Psoas muscle (tissue), 8 donors: Measurements from ENCODE around the gene UBE2J2. TPM values are rescaled to one million over a fixed set of nuclear protein-coding genes. Genes with fewer than 3 reads are reported as not detected.
A peak's percentile ranks its signal among the peaks of the same experiment; 100 is the strongest.

Source experiments
- ATAC-seq, 4 donors: fragments of 200-7000 bp; cut with Tn5 transposase; one replicate each; pipeline ENCODE4 v1.9.1; 2020; ENCODE audit warnings: moderate library complexity in 3 of 4, mild to moderate bottlenecking in 2 of 4
- DNase-seq, 2 donors: peaks; one replicate each; pipeline ENCODE4 v3.0.0-alpha.2; 2020
- H3K27ac ChIP-seq: fragments of 200-600 bp; one replicate; pipeline ENCODE4 v1.8.0; 2022
- H3K27me3 ChIP-seq, 3 donors: fragments of 200-600 bp in 1 of 3; one replicate each; pipeline versions ENCODE4 v1.6.1 to v1.8.0; 2013 to 2022; ENCODE audit warnings: low read length in 2 of 3, mild to moderate bottlenecking in 2 of 3, moderate library complexity in 1 of 3; ENCODE audit not compliant: insufficient read depth in 3 of 3
- H3K36me3 ChIP-seq, 2 donors: fragments of 200-600 bp in 1 of 2; one replicate each; pipeline versions ENCODE4 v1.6.1 to v1.8.0; 2013 to 2022; ENCODE audit warnings: low read depth in 1 of 2, mild to moderate bottlenecking in 1 of 2, moderate library complexity in 1 of 2; ENCODE audit not compliant: insufficient read depth in 1 of 2
- H3K4me1 ChIP-seq: fragments of 200-600 bp; one replicate; pipeline ENCODE4 v1.8.0; 2022
- H3K4me3 ChIP-seq: fragments of 200-600 bp; one replicate; pipeline ENCODE4 v1.8.0; 2022; ENCODE audit warnings: mild to moderate bottlenecking
- H3K9me3 ChIP-seq: fragments of 200-600 bp; one replicate; pipeline ENCODE4 v1.8.0; 2022
- WGBS, 3 donors: extraction: QIAGEN DNeasy Blood & Tissue Kit; methylation state at CpG; one replicate each; pipeline versions ENCODE4 v1.1.6 to v1.1.7; 2013; 5-methylcytosine and 5-hydroxymethylcytosine counted together
- intact Hi-C, 2 donors: fragments of 100-400 bp; cut with DNase I; formaldehyde crosslinking; loops; one replicate each; pipeline versions ENCODE4 v1.11.0 to v1.14.2; 2022
- polyA plus RNA-seq, 3 donors: library from polyadenylated mRNA; stranded (reverse); fragments of 200-250 nt; gene quantifications; one replicate each; pipeline ENCODE4 v1.2.3, GENCODE V29; 2013
- total RNA-seq, 4 donors: library from RNA; stranded (reverse); fragmentation: NEBNext Ultra II Directional in 2 of 4; extraction: Animal tissue kit (Norgen Biotek cat#: 25700) in 2 of 4; gene quantifications; one replicate each; pipeline versions ENCODE4 v1.2.1 to v1.2.4, GENCODE V29; 2021 to 2023
- TF ChIP-seq, protein P1 (sequence below): fragments of 200-600 bp; IDR thresholded peaks from one replicate; pipeline ENCODE4 v1.8.0; 2022; ENCODE audit warnings: antibody characterized with exemption
- donor health status: healthy with polysubstance abuse.
- donor health status: DM: no; HTN: no; CAD: no; lungs with moderate emphysema.
- donor health status: Bipolar disorder and iron deficiency.
- donor health status: healthy.
- donor health status: DM: yes; HTN: yes; CAD: no.
- donor health status: DM: no; HTN: no; CAD: no.
- donor health status: DM: no; HTN: no; CAD: no.
- donor health status: DM: yes; HTN: yes; CAD: no.

UBE2J2 gene
- total and polyA plus RNA-seq, 7 donors: 36.8 to 80.9 (median 44.9) TPM

DNA sequence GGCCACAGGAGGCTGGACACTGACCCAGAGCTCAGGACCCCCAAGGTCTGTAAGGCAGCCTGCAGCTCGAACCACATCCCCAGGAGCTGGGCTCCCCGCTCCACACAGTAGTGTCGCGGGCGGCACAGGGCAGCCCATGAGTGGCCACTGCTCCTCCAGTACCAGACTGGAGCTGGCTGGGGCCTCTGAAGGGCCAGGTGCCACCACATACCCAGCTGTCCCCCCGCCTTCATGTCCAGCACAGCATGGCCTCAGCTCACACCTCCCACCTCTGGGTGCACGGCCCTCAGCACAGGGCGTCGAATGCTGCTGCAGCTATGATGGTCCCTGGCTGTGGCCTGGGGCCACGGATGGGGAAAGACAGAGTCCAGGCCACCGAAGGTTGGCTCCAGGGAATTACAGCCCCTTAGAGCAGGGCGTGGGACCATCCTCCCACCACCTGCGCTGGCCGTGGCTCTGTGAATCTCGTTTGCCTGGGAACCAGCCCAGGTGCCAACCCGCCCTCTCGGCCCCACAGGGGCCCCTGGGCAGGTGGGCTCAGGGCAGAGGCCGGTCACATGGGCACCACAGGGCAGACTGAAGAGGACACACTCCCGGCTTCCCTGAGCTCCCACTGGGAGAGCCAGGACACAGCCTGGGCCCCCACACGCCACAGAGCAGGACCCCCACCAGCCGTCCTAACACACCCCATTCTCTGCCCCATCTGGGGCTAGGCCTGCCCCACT is 57.6 kb downstream of the UBE2J2 start:
- WGBS, 3 donors: 78 to 81% (median 81%) methylated on average over 20 to 21 of the region's 21 CpGs
- Histone ChIP-seq H3K4me3 (no peak overlapping the region), H3K27me3 (no peaks in the 10 kb centered on the region), H3K36me3 (peaks cover 0 to 45% of the 10 kb centered on the region in 2 donors), H3K27ac (no peak overlapping the region), H3K9me3 (no peaks in the 10 kb centered on the region), H3K4me1 (no peaks in the 10 kb centered on the region)
- DNase-seq (no peak), ATAC-seq (no peak)
- TF ChIP-seq, protein P1, sequence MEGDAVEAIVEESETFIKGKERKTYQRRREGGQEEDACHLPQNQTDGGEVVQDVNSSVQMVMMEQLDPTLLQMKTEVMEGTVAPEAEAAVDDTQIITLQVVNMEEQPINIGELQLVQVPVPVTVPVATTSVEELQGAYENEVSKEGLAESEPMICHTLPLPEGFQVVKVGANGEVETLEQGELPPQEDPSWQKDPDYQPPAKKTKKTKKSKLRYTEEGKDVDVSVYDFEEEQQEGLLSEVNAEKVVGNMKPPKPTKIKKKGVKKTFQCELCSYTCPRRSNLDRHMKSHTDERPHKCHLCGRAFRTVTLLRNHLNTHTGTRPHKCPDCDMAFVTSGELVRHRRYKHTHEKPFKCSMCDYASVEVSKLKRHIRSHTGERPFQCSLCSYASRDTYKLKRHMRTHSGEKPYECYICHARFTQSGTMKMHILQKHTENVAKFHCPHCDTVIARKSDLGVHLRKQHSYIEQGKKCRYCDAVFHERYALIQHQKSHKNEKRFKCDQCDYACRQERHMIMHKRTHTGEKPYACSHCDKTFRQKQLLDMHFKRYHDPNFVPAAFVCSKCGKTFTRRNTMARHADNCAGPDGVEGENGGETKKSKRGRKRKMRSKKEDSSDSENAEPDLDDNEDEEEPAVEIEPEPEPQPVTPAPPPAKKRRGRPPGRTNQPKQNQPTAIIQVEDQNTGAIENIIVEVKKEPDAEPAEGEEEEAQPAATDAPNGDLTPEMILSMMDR: no peak
- intact Hi-C loops: no loop called here

DNA sequence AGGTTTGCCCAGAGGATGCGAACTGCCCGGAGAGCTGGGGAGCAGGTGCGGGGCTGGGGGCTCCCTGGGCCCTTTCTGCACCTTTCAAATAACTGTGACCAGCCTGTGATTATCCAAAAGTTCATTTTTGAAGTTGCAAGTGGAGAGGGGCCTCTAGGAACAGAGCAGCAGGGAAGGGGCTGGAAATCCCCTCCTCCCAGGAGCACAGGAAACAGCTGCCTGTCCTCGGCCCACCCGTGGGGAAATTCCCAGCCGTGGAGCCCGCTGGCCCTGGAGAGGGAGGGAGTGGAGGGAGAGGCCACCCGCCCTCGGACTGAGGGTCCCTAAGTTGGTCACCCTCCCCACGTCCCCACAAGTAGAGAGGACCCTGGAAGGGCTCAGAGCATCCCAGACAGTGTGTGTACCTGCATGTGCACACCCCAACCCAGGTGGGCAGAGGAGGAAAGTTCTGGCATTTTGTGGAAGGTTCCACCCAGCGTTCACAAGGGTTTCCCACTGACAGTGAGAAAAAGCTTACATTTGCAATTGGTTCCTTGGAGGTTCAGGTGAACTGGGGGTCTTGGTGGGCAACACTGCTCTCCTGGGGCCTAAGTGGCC is 58.5 kb downstream of the UBE2J2 start:
- DNase-seq (no peak), ATAC-seq (no peak)
- Histone ChIP-seq H3K9me3 (no peaks in the 10 kb centered on the region), H3K27me3 (no peaks in the 10 kb centered on the region), H3K27ac (no peak overlapping the region), H3K4me3 (no peak overlapping the region), H3K4me1 (no peaks in the 10 kb centered on the region), H3K36me3 (peaks cover 0 to 36% of the 10 kb centered on the region in 2 donors)
- 45 to 54% (median 53%) methylated on average over 11 of the region's 11 CpGs for WGBS, 3 donors
- intact Hi-C loops: no loop called here
- TF ChIP-seq, protein P1: no peak

DNA sequence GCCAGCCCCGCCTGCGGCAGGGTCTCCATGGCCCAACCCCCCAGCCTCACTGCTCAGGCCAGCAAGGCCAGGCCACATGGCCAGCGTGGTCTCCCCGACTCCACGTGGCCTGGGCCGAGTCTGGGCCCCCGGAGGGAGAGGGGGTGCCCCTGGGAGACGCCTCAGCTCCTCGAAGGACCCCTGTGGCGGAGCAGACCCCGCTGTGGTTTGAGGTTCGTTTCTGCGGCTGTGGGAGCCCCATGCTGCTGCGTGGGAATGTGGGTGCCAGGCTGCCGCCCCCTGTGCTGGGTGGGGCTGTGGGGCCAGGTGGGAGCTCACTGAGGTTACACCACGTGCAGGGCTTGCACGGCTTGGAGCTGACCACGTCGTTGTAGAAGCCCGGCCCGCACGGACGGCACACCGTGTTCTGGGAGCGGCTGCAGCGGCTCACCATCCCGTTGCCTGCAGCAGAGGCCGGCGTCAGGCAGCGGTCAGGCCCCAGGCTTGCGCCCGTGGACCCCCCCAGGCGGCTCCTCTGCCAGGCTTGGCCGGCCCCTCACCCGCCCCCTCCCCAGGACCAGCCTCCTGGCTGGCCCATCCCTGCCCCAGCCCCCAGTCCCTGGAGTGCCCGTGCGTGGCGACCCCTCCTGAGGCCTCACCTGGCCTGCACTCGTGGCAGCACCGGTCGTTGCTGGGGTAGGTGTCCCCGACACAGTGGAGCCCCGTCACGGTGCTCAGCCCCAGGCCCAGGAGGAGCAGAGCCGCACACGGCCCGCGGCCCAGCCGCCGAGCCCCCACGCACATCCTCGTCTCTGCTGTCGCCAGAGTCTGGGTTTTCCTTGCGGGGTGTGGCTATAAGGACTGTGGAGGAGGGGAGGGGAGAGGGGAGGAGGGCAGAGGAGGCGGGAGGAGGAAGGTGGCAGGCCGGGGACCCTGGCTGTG is 60.0 kb downstream of the UBE2J2 start, which contains the start of gene TNFRSF4:
Gene TNFRSF4 (minus strand): TSS at position 809 of the 921 bp plus-strand sequence. CDS start 26 bp downstream, at position 783.
- DNase-seq (peak; percentile 31 to 55), ATAC-seq (peak in 2 of 4 donors; percentile 12 to 21)
- TF ChIP-seq, protein P1: no peak
- Histone ChIP-seq H3K36me3 (peaks cover 0 to 29% of the 10 kb centered on the region in 2 donors), H3K9me3 (no peaks in the 10 kb centered on the region), H3K27ac (no peak within 1 kb of the TSS), H3K4me3 (peak within 1 kb of the TSS; percentile 51), H3K4me1 (no peaks in the 10 kb centered on the region), H3K27me3 (peaks cover 0 to 1% (median 0%) of the 10 kb centered on the region in 3 donors)
- intact Hi-C loops: no loop called here
- WGBS, 3 donors: 53 to 56% (median 54%) methylated on average over 53 to 56 of the region's 56 CpGs

DNA sequence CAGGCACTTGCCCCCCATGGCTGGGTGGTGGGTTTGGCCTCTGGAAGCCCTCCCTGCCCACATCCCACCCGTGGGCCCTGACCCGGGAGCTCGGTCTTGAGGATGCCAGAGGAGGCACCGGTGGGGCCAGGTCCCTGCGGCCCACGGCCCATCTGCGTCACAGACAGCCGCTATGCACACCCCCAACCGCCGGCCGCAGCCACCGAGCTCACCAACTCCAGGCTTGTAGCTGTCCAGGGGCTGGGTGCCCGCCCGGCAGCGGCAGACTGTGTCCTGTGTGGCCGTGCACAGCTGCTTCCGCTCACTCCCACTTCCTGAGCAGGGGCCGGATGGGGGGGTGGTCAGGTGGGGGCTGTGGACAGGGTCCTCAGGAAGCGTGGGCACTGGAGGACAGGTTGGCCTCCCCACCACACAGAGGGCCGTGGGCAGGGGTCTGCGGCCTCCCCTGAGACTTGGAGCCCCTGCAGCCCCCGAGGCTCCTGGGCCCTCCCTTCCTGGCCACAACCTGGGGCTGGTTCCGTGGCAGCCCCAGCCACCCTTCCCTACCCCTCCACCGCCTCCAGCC is 60.8 kb downstream of the UBE2J2 start:
- Histone ChIP-seq H3K4me3 (peak overlapping the region; percentile 51), H3K9me3 (no peaks in the 10 kb centered on the region), H3K36me3 (peaks cover 0 to 21% of the 10 kb centered on the region in 2 donors), H3K27ac (no peak overlapping the region), H3K4me1 (peaks cover 4% of the 10 kb centered on the region), H3K27me3 (peaks cover 0 to 8% (median 4%) of the 10 kb centered on the region in 3 donors)
- peak; percentile 57 to 76 for DNase-seq
- ATAC-seq: peak in 3 of 4 donors; percentile 28 to 38 (median 36)
- 31 to 33% (median 32%) methylated on average over 21 to 24 of the region's 24 CpGs for WGBS, 3 donors
- TF ChIP-seq, protein P1: no peak
- intact Hi-C loops: no loop called here
